Endothelial cell (in vitro differentiated cells): ENCODE data around the gene CYSLTR2. TPM values are rescaled to one million over a fixed set of nuclear protein-coding genes. Genes with fewer than 3 reads are reported as not detected.

Source experiments
- DNase-seq: peaks from one replicate; pipeline ENCODE4 v3.0.0; 2021; ENCODE audit warnings: low spot score
- H3K27ac Mint-ChIP-seq: one replicate; pipeline ENCODE4 v1.8.0; 2021; ENCODE audit warnings: mixed read lengths, inconsistent platforms; ENCODE audit not compliant: unreplicated experiment
- H3K27me3 Mint-ChIP-seq: one replicate; pipeline ENCODE4 v1.8.0; 2021; ENCODE audit warnings: mild to moderate bottlenecking, moderate library complexity, mixed read lengths, inconsistent platforms; ENCODE audit not compliant: unreplicated experiment
- H3K36me3 Mint-ChIP-seq: one replicate; pipeline ENCODE4 v1.8.0; 2021; ENCODE audit warnings: mild to moderate bottlenecking, low read depth, mixed read lengths, inconsistent platforms; ENCODE audit not compliant: unreplicated experiment
- H3K4me1 Mint-ChIP-seq: one replicate; pipeline ENCODE4 v1.8.0; 2021; ENCODE audit warnings: mild to moderate bottlenecking, mixed read lengths, inconsistent platforms; ENCODE audit not compliant: unreplicated experiment
- H3K4me3 Mint-ChIP-seq: one replicate; pipeline ENCODE4 v1.8.0; 2021; ENCODE audit warnings: mild to moderate bottlenecking, mixed read lengths, inconsistent platforms; ENCODE audit not compliant: unreplicated experiment
- H3K9me3 Mint-ChIP-seq: one replicate; pipeline ENCODE4 v1.8.0; 2021; ENCODE audit warnings: mixed read lengths, inconsistent platforms; ENCODE audit not compliant: unreplicated experiment
- CTCF ChIP-seq: fragments of 200-600 bp; sonication (generic); IDR thresholded peaks from one replicate; pipeline ENCODE4 v1.5.0; 2021; ENCODE audit warnings: antibody characterized with exemption; ENCODE audit not compliant: unreplicated experiment
- long read RNA-seq: library from polyadenylated mRNA; unstranded; transcript quantifications from one replicate; pipeline ENCODE4 v2.0.0, GENCODE V29; 2020; ENCODE audit not compliant: unreplicated experiment
- total RNA-seq: library from RNA; stranded (reverse); fragmentation: NEBNext Ultra II Directional; extraction: Animal tissue kit (Norgen Biotek cat#: 25700); gene quantifications from one replicate; pipeline ENCODE4 v1.2.1, GENCODE V29; 2021; ENCODE audit not compliant: unreplicated experiment

The CYSLTR2 gene
- not detected for total RNA-seq
- long read RNA-seq, result 0 reads

- H3K27ac Mint-ChIP-seq, result peak within 1 kb of the TSS; percentile 33
- H3K9me3 Mint-ChIP-seq, result no peaks in the 10 kb centered on the region
- no peak for DNase-seq
- no peak within 1 kb of the TSS for H3K4me3 Mint-ChIP-seq
- H3K27me3 Mint-ChIP-seq, result no peaks in the 10 kb centered on the region
- no peak for TF ChIP-seq CTCF
- H3K4me1 Mint-ChIP-seq, result peaks cover 5% of the 10 kb centered on the region
- no peaks in the 10 kb centered on the region for H3K36me3 Mint-ChIP-seq
These were observed at the start of gene CYSLTR2 for GRCh38 chr13:48653472-48653939. Gene CYSLTR2, plus strand, starts transcription at chr13:48653929. Its CDS starts 52,889 bp downstream, at chr13:48706818.

- H3K4me1 Mint-ChIP-seq, result no peaks in the 10 kb centered on the region
These were observed 38.7 kb upstream of the CYSLTR2 start for GRCh38 chr13:48615049-48615448.

GRCh38 chr13:48618937-48619336, 34.8 kb upstream of the CYSLTR2 start:
- Mint-ChIP-seq H3K27ac (no peak overlapping the region), H3K27me3 (no peaks in the 10 kb centered on the region), H3K4me1 (peaks cover 4% of the 10 kb centered on the region), H3K36me3 (peaks cover 22% of the 10 kb centered on the region), H3K4me3 (no peak overlapping the region), H3K9me3 (peaks cover 8% of the 10 kb centered on the region)
- TF ChIP-seq CTCF, result no peak
- no peak for DNase-seq

More at GRCh38 chr13:48615049-48615448, 38.7 kb upstream of the CYSLTR2 start:
- DNase-seq, result no peak
- no peaks in the 10 kb centered on the region for H3K27me3 Mint-ChIP-seq
- H3K4me3 Mint-ChIP-seq, result no peak overlapping the region
- peaks cover 8% of the 10 kb centered on the region for H3K9me3 Mint-ChIP-seq
- TF ChIP-seq CTCF, result no peak
- H3K27ac Mint-ChIP-seq, result no peak overlapping the region
- peaks cover 7% of the 10 kb centered on the region for H3K36me3 Mint-ChIP-seq

GRCh38 chr13:48621056-48621455, 32.7 kb upstream of the CYSLTR2 start:
- Mint-ChIP-seq H3K36me3 (peaks cover 22% of the 10 kb centered on the region), H3K9me3 (peaks cover 8% of the 10 kb centered on the region), H3K4me3 (no peak overlapping the region), H3K27ac (no peak overlapping the region), H3K4me1 (peaks cover 18% of the 10 kb centered on the region), H3K27me3 (no peaks in the 10 kb centered on the region)
- no peak for TF ChIP-seq CTCF
- no peak for DNase-seq

GRCh38 chr13:48624016-48624415, 29.7 kb upstream of the CYSLTR2 start:
- no peak for DNase-seq
- peaks cover 1% of the 10 kb centered on the region for H3K9me3 Mint-ChIP-seq
- H3K27me3 Mint-ChIP-seq, result peaks cover 3% of the 10 kb centered on the region
- H3K4me3 Mint-ChIP-seq, result no peak overlapping the region
- peaks cover 34% of the 10 kb centered on the region for H3K4me1 Mint-ChIP-seq
- peaks cover 17% of the 10 kb centered on the region for H3K36me3 Mint-ChIP-seq
- H3K27ac Mint-ChIP-seq, result no peak overlapping the region
- TF ChIP-seq CTCF, result no peak
